Upper lobe of left lung (tissue), 6 donors: ENCODE data around the gene RALGAPA2. TPM values are rescaled to one million over a fixed set of nuclear protein-coding genes. Genes with fewer than 3 reads are reported as not detected.
A peak's percentile ranks its signal among the peaks of the same experiment; 100 is the strongest.

Experiments used
- ATAC-seq, 2 donors: fragments of 200-7000 bp; cut with Tn5 transposase; one replicate each; pipeline ENCODE4 v1.9.1; 2022; ENCODE audit warnings: mild to moderate bottlenecking in 2 of 2, moderate library complexity in 2 of 2; ENCODE audit not compliant: low FRiP score in 2 of 2
- DNase-seq, 2 donors: peaks; one replicate each; pipeline ENCODE4 v3.0.0-alpha.2; 2019 to 2020
- H3K27ac ChIP-seq, 4 donors: fragments of 200-600 bp; sonication (generic); one replicate each; pipeline ENCODE4 v1.5.1; 2016 to 2019
- H3K27me3 ChIP-seq, 4 donors: fragments of 200-600 bp; sonication (generic); one replicate each; pipeline ENCODE4 v1.5.1; 2017 to 2019
- H3K36me3 ChIP-seq, 4 donors: fragments of 200-600 bp; sonication (generic); one replicate each; pipeline ENCODE4 v1.5.1; 2016 to 2019
- H3K4me1 ChIP-seq, 4 donors: fragments of 200-600 bp; sonication (generic); one replicate each; pipeline ENCODE4 v1.5.1; 2018 to 2019
- H3K4me3 ChIP-seq, 4 donors: fragments of 200-600 bp; sonication (generic); one replicate each; pipeline ENCODE4 v1.5.1; 2017 to 2019; ENCODE audit warnings: mild to moderate bottlenecking in 2 of 4, moderate library complexity in 1 of 4
- H3K9me3 ChIP-seq, 4 donors: fragments of 200-600 bp; sonication (generic); one replicate each; pipeline ENCODE4 v1.5.1; 2018 to 2019
- CTCF ChIP-seq, 6 experiments: fragments of 450-650 bp in 4 of 6; fragments of 200-600 bp in 2 of 6; sonication (generic) in 2 of 6; IDR thresholded peaks; one replicate each; pipeline ENCODE4 v1.5.1; 2016 to 2019; ENCODE audit warnings: antibody characterized with exemption in 6 of 6
- EP300 ChIP-seq, 4 donors: sonication (generic); formaldehyde crosslinking; IDR thresholded peaks; one replicate each; pipeline ENCODE4 v1.5.1; 2017; ENCODE audit warnings: antibody characterized with exemption in 4 of 4, control low read depth in 2 of 4
- POLR2A ChIP-seq, 4 donors: fragments of 450-650 bp; IDR thresholded peaks; one replicate each; pipeline ENCODE4 v1.5.1; 2016 to 2017; ENCODE audit warnings: antibody characterized with exemption in 4 of 4, mild to moderate bottlenecking in 2 of 4
- POLR2AphosphoS5 ChIP-seq, 2 donors: sonication (generic); formaldehyde crosslinking; IDR thresholded peaks; one replicate each; pipeline ENCODE4 v1.5.1; 2017; ENCODE audit warnings: antibody characterized with exemption in 2 of 2
- WGBS, 2 donors: methylation state at CpG; one replicate each; pipeline ENCODE4 v1.1.5; 2017 to 2018; 5-methylcytosine and 5-hydroxymethylcytosine counted together
- total RNA-seq, 6 donors: library from RNA; depleted of rRNA in 4 of 6; stranded (reverse); fragments of >200 nt in 4 of 6; gene quantifications; one replicate each; pipeline versions ENCODE4 v1.1.0 to v1.2.1, GENCODE V29; 2016 to 2021
- donor health status: DM: no; HTN: no; CAD: no; lungs with moderate emphysema.
- donor health status: DM: no; HTN: yes; CAD: no; lungs with severe emphysema.

RALGAPA2 gene
- total RNA-seq, 6 donors from 2014 or later = 50.8 to 95.3 (median 65.3) TPM

- 88 to 96% methylated on average over 6 of the region's 6 CpGs for WGBS, 2 donors
- no peak for DNase-seq
- TF ChIP-seq POLR2A (IDR thresholded peaks at IDR 0.05) (no peak), POLR2AphosphoS5 (IDR thresholded peaks at IDR 0.05) (no peak), CTCF (IDR thresholded peaks at IDR 0.05) (no peak), EP300 (IDR thresholded peaks at IDR 0.05) (no peak)
- no peaks in the 10 kb centered on the region for H3K36me3 ChIP-seq
- H3K4me1 ChIP-seq = peaks cover 13 to 41% (median 25%) of the 10 kb centered on the region in 4 donors
- H3K9me3 ChIP-seq = no peaks in the 10 kb centered on the region
- H3K4me3 ChIP-seq = no peak overlapping the region
- ATAC-seq = no peak
- H3K27me3 ChIP-seq = no peaks in the 10 kb centered on the region
- no peak overlapping the region for H3K27ac ChIP-seq
Measured at GRCh38 chr20:20736303-20736702, 23.9 kb upstream of the RALGAPA2 start.

- WGBS, 2 donors = 18 to 29% methylated on average over 3 of the region's 3 CpGs
- H3K27ac ChIP-seq = peak overlapping the region; percentile 17 to 68 (median 34)
- peak in 1 of 2 donors; percentile 27 for DNase-seq
Measured at GRCh38 chr20:20734475-20734948, 22.1 kb upstream of the RALGAPA2 start.

GRCh38 chr20:20733943-20734342 is 21.5 kb upstream of the RALGAPA2 start:
- 74 to 81% methylated on average over 1 of the region's 1 CpG for WGBS, 2 donors

More at GRCh38 chr20:20734475-20734948, 22.1 kb upstream of the RALGAPA2 start:
- TF ChIP-seq CTCF (IDR thresholded peaks at IDR 0.05) (no peak), POLR2A (IDR thresholded peaks at IDR 0.05) (no peak), POLR2AphosphoS5 (IDR thresholded peaks at IDR 0.05) (no peak), EP300 (IDR thresholded peaks at IDR 0.05) (no peak)
- Histone ChIP-seq H3K4me1 (peaks cover 6 to 49% (median 16%) of the 10 kb centered on the region in 4 donors), H3K36me3 (no peaks in the 10 kb centered on the region), H3K4me3 (no peak overlapping the region), H3K27me3 (no peaks in the 10 kb centered on the region), H3K9me3 (no peaks in the 10 kb centered on the region)
- peak in 1 of 2 donors; percentile 42 for ATAC-seq

GRCh38 chr20:20732641-20733040 is 20.2 kb upstream of the RALGAPA2 start:
- H3K36me3 ChIP-seq = no peaks in the 10 kb centered on the region
- no peaks in the 10 kb centered on the region for H3K9me3 ChIP-seq
- no peak for DNase-seq
- H3K27ac ChIP-seq = peak overlapping the region; percentile 45 to 76 (median 55)
- H3K4me3 ChIP-seq = no peak overlapping the region
- no peaks in the 10 kb centered on the region for H3K27me3 ChIP-seq
- TF ChIP-seq CTCF (IDR thresholded peaks at IDR 0.05) (no peak), POLR2AphosphoS5 (IDR thresholded peaks at IDR 0.05) (no peak), POLR2A (IDR thresholded peaks at IDR 0.05) (no peak), EP300 (IDR thresholded peaks at IDR 0.05) (no peak)
- WGBS, 2 donors = 86% methylated on average over 4 of the region's 4 CpGs
- no peak for ATAC-seq
- H3K4me1 ChIP-seq = peaks cover 6 to 49% (median 16%) of the 10 kb centered on the region in 4 donors

More at GRCh38 chr20:20733943-20734342, 21.5 kb upstream of the RALGAPA2 start:
- TF ChIP-seq CTCF (IDR thresholded peaks at IDR 0.05) (no peak), POLR2AphosphoS5 (IDR thresholded peaks at IDR 0.05) (no peak), EP300 (IDR thresholded peaks at IDR 0.05) (no peak), POLR2A (IDR thresholded peaks at IDR 0.05) (no peak)
- H3K36me3 ChIP-seq = no peaks in the 10 kb centered on the region
- no peaks in the 10 kb centered on the region for H3K9me3 ChIP-seq
- peak overlapping the region; percentile 17 to 68 (median 34) for H3K27ac ChIP-seq
- DNase-seq = no peak
- peaks cover 6 to 49% (median 16%) of the 10 kb centered on the region in 4 donors for H3K4me1 ChIP-seq
- H3K27me3 ChIP-seq = no peaks in the 10 kb centered on the region
- ATAC-seq = no peak
- H3K4me3 ChIP-seq = no peak overlapping the region

- Histone ChIP-seq H3K4me1 (peaks cover 4 to 47% (median 13%) of the 10 kb centered on the region in 4 donors), H3K4me3 (no peak overlapping the region), H3K36me3 (no peaks in the 10 kb centered on the region), H3K27me3 (no peaks in the 10 kb centered on the region), H3K27ac (peak overlapping the region; percentile 45 to 76 (median 60)), H3K9me3 (no peaks in the 10 kb centered on the region)
- TF ChIP-seq EP300 (IDR thresholded peaks at IDR 0.05) = peak in 2 of 4 donors; percentile 22 to 43
- TF ChIP-seq POLR2A (IDR thresholded peaks at IDR 0.05) = no peak
- ATAC-seq (peak in 1 of 2 donors; percentile 39), DNase-seq (no peak)
- WGBS, 2 donors = 44 to 52% methylated on average over 2 of the region's 2 CpGs
Measured at GRCh38 chr20:20731945-20732296, 19.5 kb upstream of the RALGAPA2 start.
